PC-9 (cell line): ENCODE results near the gene FBXO28. TPM values are rescaled to one million over a fixed set of nuclear protein-coding genes. Genes with fewer than 3 reads are reported as not detected.

Experiments used
- BruUV-seq: library from RNA; stranded (reverse); fragments of 400-500 nt; replicated peaks from 2 replicates; lab custom pipeline; 2021; lab: Mats Ljungman, UMichigan
- CTCF ChIA-PET: fragments of 300-600 bp; sonication (Branson Sonifier 250); formaldehyde crosslinking; loops from one replicate; lab custom pipeline; 2022; ENCODE audit warnings: antibody characterized with exemption; lab: Charles Lee
- POLR2A ChIA-PET: fragments of 300-600 bp; sonication (Branson Sonifier 250); formaldehyde crosslinking; loops from one replicate; lab custom pipeline; 2022; ENCODE audit warnings: antibody characterized with exemption; ENCODE audit not compliant: unreplicated experiment; lab: Charles Lee
- DNase-seq, 2 experiments: peaks; one replicate each; pipeline versions ENCODE4 v3.0.0 to v3.0.0-alpha.2; 2015 to 2022; ENCODE audit warnings: mixed read lengths in 1 of 2
- H2AFZ ChIP-seq: fragments of 200-600 bp; sonication (generic); 2 replicates; pipeline ENCODE4 v1.8.1; 2017; ENCODE audit warnings: antibody characterized with exemption
- H3F3A ChIP-seq: fragments of 200-600 bp; sonication (generic); 2 replicates; pipeline ENCODE4 v1.8.1; 2017; ENCODE audit warnings: antibody characterized with exemption, mild to moderate bottlenecking, low read depth; ENCODE audit not compliant: insufficient read depth
- H3K27ac ChIP-seq: fragments of 200-600 bp; sonication (generic); 2 replicates; pipeline ENCODE4 v1.6.1; 2016; ENCODE audit warnings: mixed run types
- H3K27me3 ChIP-seq: fragments of 200-600 bp; sonication (generic); 2 replicates; pipeline ENCODE4 v1.6.1; 2016; ENCODE audit warnings: low read depth, mixed run types; ENCODE audit not compliant: insufficient read depth
- H3K36me3 ChIP-seq: fragments of 200-600 bp; sonication (generic); 2 replicates; pipeline ENCODE4 v1.6.1; 2016; ENCODE audit warnings: low read depth, mixed run types
- H3K4me1 ChIP-seq: fragments of 200-600 bp; sonication (generic); replicated peaks from 2 replicates; pipeline ENCODE4 v1.6.1; 2016; ENCODE audit warnings: mixed run types; ENCODE audit not compliant: insufficient read depth
- H3K4me2 ChIP-seq: fragments of 200-600 bp; sonication (generic); 2 replicates; pipeline ENCODE4 v1.6.1; 2017; ENCODE audit warnings: mixed run types
- H3K4me3 ChIP-seq: fragments of 200-600 bp; sonication (generic); 2 replicates; pipeline ENCODE4 v1.6.1; 2016; ENCODE audit warnings: mixed run types
- H3K79me2 ChIP-seq: fragments of 200-600 bp; sonication (generic); 2 replicates; pipeline ENCODE4 v1.6.1; 2017; ENCODE audit warnings: low read depth, mixed run types
- H3K9me2 ChIP-seq: fragments of 200-600 bp; sonication (generic); 2 replicates; pipeline ENCODE4 v1.8.1; 2017; ENCODE audit warnings: mild to moderate bottlenecking; ENCODE audit not compliant: insufficient read depth
- H3K9me3 ChIP-seq: fragments of 200-600 bp; sonication (generic); 2 replicates; pipeline ENCODE4 v1.8.1; 2016; ENCODE audit warnings: low read depth; ENCODE audit not compliant: insufficient read depth
- H4K20me1 ChIP-seq: fragments of 200-600 bp; sonication (generic); 2 replicates; pipeline ENCODE4 v1.8.1; 2017; ENCODE audit not compliant: insufficient read depth
- CTCF ChIP-seq: fragments of 200-600 bp; sonication (generic); conservative IDR thresholded peaks from 2 replicates; pipeline ENCODE4 v1.6.1; 2017; ENCODE audit warnings: mixed run types, antibody characterized with exemption, mild to moderate bottlenecking, moderate library complexity
- EZH2 ChIP-seq: fragments of 200-600 bp; sonication (generic); IDR thresholded peaks from 2 replicates; pipeline ENCODE4 v1.8.0; 2017; ENCODE audit warnings: antibody characterized with exemption, low read depth
- intact Hi-C: fragments of 100-400 bp; cut with micrococcal nuclease; formaldehyde crosslinking; loops from one replicate; pipeline ENCODE4 v1.10.0; 2022; ENCODE audit not compliant: unreplicated experiment
- total RNA-seq: library from RNA; stranded (reverse); gene quantifications from 2 replicates; pipeline ENCODE4 v1.2.3, GENCODE V29; 2021

Gene FBXO28
- total RNA-seq, 1 experiment from 2014 or later = 48.1 TPM

- POLR2A ChIA-PET = interaction anchor here (0.7 kb wide), 1 partner anchor 1997 kb away, joined by 3 read pairs; no protein-coding TSS in a partner anchor
- Histone ChIP-seq H3K9me2 (no peaks in the 10 kb centered on the region), H2AFZ (no peak overlapping the region), H3K4me1 (peaks cover 11% of the 10 kb centered on the region; the same call in 1 of the 2 replicates), H4K20me1 (no peaks in the 10 kb centered on the region), H3F3A (0 out of 2 replicates have a peak, but pooled peaks cover 3% of the 10 kb centered on the region), H3K79me2 (peaks cover 5% of the 10 kb centered on the region), H3K9me3 (no peaks in the 10 kb centered on the region), H3K4me3 (no peak overlapping the region), H3K36me3 (no peaks in the 10 kb centered on the region), H3K27ac (no peak overlapping the region), H3K4me2 (no peak overlapping the region), H3K27me3 (no peaks in the 10 kb centered on the region)
- no TSS peak for BruUV-seq
- no peak for DNase-seq
- intact Hi-C loops = loop anchor here (5.0 kb wide), 2 partner anchors 297 to 412 kb away; no protein-coding TSS in a partner anchor
- no peak for TF ChIP-seq EZH2
- no peak for TF ChIP-seq CTCF
- CTCF ChIA-PET = interaction anchor here (0.6 kb wide), 1 partner anchor 817 kb away, joined by 5 read pairs; no protein-coding TSS in a partner anchor
Observed at GRCh38 chr1:224108991-224109390, 4.9 kb upstream of the FBXO28 start.

- BruUV-seq = no TSS peak
- Histone ChIP-seq H3K9me2 (no peaks in the 10 kb centered on the region), H2AFZ (no peak overlapping the region), H3K9me3 (no peaks in the 10 kb centered on the region), H3K27me3 (no peaks in the 10 kb centered on the region), H3K36me3 (no peaks in the 10 kb centered on the region), H3K27ac (no peak overlapping the region), H3K79me2 (peaks cover 15% of the 10 kb centered on the region), H3K4me3 (no peak overlapping the region), H3K4me2 (no peak overlapping the region), H3F3A (0 out of 2 replicates have a peak, but pooled peaks cover 3% of the 10 kb centered on the region), H3K4me1 (peaks cover 12% of the 10 kb centered on the region; the same call in 1 of the 2 replicates), H4K20me1 (no peaks in the 10 kb centered on the region)
- TF ChIP-seq CTCF = no peak
- TF ChIP-seq EZH2 = no peak
- DNase-seq = no peak
- ChIA-PET POLR2A (no interaction called here), CTCF (no interaction called here)
- intact Hi-C loops = loop anchor here (5.0 kb wide), 3 partner anchors 118 to 413 kb away; no protein-coding TSS in a partner anchor
Observed at GRCh38 chr1:224109981-224110380, 3.9 kb upstream of the FBXO28 start.

- intact Hi-C loops = loop anchor here (5.0 kb wide), 1 partner anchor 121 kb away; no protein-coding TSS in a partner anchor
- no TSS peak for BruUV-seq
Observed at GRCh38 chr1:224113005-224113404, 906 bp upstream of the FBXO28 start.

More at GRCh38 chr1:224113005-224113404, 906 bp upstream of the FBXO28 start:
- H3K4me3 ChIP-seq = no peak overlapping the region
- H3K9me2 ChIP-seq = no peaks in the 10 kb centered on the region
- no peak overlapping the region for H2AFZ ChIP-seq
- peaks cover 4% of the 10 kb centered on the region; the same call in 1 of the 2 replicates for H3F3A ChIP-seq
- no peaks in the 10 kb centered on the region for H3K9me3 ChIP-seq
- H3K4me2 ChIP-seq = peak overlapping the region; percentile 90; the same call in 1 of the 2 replicates
- peaks cover 16% of the 10 kb centered on the region for H4K20me1 ChIP-seq
- peaks cover 24% of the 10 kb centered on the region for H3K4me1 ChIP-seq
- TF ChIP-seq CTCF (no peak), EZH2 (no peak)
- CTCF ChIA-PET = interaction anchor here (0.7 kb wide), 1 partner anchor 62 kb away, joined by 5 read pairs; no protein-coding TSS in a partner anchor
- 0 out of 2 replicates have a peak, but pooled peaks cover 6% of the 10 kb centered on the region for H3K36me3 ChIP-seq
- DNase-seq = no peak
- peaks cover 42% of the 10 kb centered on the region for H3K79me2 ChIP-seq
- H3K27me3 ChIP-seq = no peaks in the 10 kb centered on the region
- no peak overlapping the region for H3K27ac ChIP-seq
- POLR2A ChIA-PET = no interaction called here
